Vagina (tissue), 2 donors: ENCODE measurements around the gene DTX1.

Source experiments
- CTCF ChIP-seq, 3 experiments: fragments of 450-650 bp in 2 of 3; fragments of 200-600 bp in 1 of 3; sonication (generic) in 1 of 3; IDR thresholded peaks; one replicate each; pipeline ENCODE4 v1.5.1; 2017 to 2019; ENCODE audit warnings: antibody characterized with exemption in 3 of 3, mild to moderate bottlenecking in 2 of 3, moderate library complexity in 2 of 3
- POLR2A ChIP-seq, 2 donors: fragments of 450-650 bp; IDR thresholded peaks; one replicate each; pipeline ENCODE4 v1.6.1; 2017; ENCODE audit warnings: antibody characterized with exemption in 2 of 2, mild to moderate bottlenecking in 2 of 2, moderate library complexity in 2 of 2
- POLR2AphosphoS5 ChIP-seq, 2 donors: sonication (generic); formaldehyde crosslinking; IDR thresholded peaks; one replicate each; pipeline ENCODE4 v1.9.0; 2017; ENCODE audit warnings: antibody characterized with exemption in 2 of 2, mild to moderate bottlenecking in 2 of 2, low read depth in 1 of 2; ENCODE audit not compliant: insufficient read depth in 1 of 2

- no peak for TF ChIP-seq POLR2A (IDR thresholded peaks at IDR 0.05)
- TF ChIP-seq POLR2AphosphoS5 (IDR thresholded peaks at IDR 0.05; ENCODE audit: insufficient read depth in 1 of 2, low read depth in 1 of 2), result no peak
- no peak for TF ChIP-seq CTCF (IDR thresholded peaks at IDR 0.05)
Measured at GRCh38 chr12:113109360-113109759, 52.8 kb downstream of the DTX1 start.
